HL-60 (cell line): ENCODE measurements around the gene LRRC71.

Experiments used
- DNase-seq, 2 experiments: peaks; one replicate each; pipeline ENCODE4 v3.0.0-alpha.2; 2010 to 2020; ENCODE audit warnings: low read depth in 1 of 2, low spot score in 1 of 2
- H3K27ac ChIP-seq: fragments of 250-450 bp; sonication (Bioruptor Pico); replicated peaks from 2 replicates; pipeline ENCODE4 v1.5.1; 2020; ENCODE audit warnings: mild to moderate bottlenecking, moderate library complexity
- H3K27me3 ChIP-seq: fragments of 250-450 bp; sonication (Bioruptor Pico); 2 replicates; pipeline ENCODE4 v1.5.1; 2021; ENCODE audit warnings: mild to moderate bottlenecking, moderate library complexity; ENCODE audit not compliant: insufficient read depth, poor library complexity, severe bottlenecking
- H3K4me3 ChIP-seq: replicated peaks from 2 replicates; pipeline ENCODE4 v1.5.1; 2011; ENCODE audit warnings: mild to moderate bottlenecking, control low read depth, low read length; ENCODE audit not compliant: insufficient read depth
- CTCF ChIP-seq: IDR thresholded peaks from one replicate; pipeline ENCODE4 v1.5.1; 2011; ENCODE audit warnings: low read length, control low read depth, inconsistent platforms; ENCODE audit not compliant: insufficient read depth
- GABPA ChIP-seq: IDR thresholded peaks from 2 replicates; pipeline ENCODE4 v1.6.1; 2012; ENCODE audit warnings: low read depth
- POLR2AphosphoS5 ChIP-seq: IDR thresholded peaks from 2 replicates; pipeline ENCODE4 v1.6.1; 2012; ENCODE audit warnings: low read depth
- REST ChIP-seq: IDR thresholded peaks from 2 replicates; pipeline ENCODE4 v1.6.1; 2012; ENCODE audit warnings: low read depth; ENCODE audit not compliant: insufficient replicate concordance
- SPI1 ChIP-seq: IDR thresholded peaks from 2 replicates; pipeline ENCODE4 v1.6.1; 2012; ENCODE audit warnings: low read depth, mild to moderate bottlenecking, borderline replicate concordance

The LRRC71 gene

GRCh38 chr1:156904187-156904959, 16.1 kb upstream of the LRRC71 start:
- H3K4me3 ChIP-seq, result no peak overlapping the region
- DNase-seq, result no peak
- H3K27me3 ChIP-seq, result peaks cover 5% of the 10 kb centered on the region
- TF ChIP-seq GABPA (no peak), CTCF (no peak), POLR2AphosphoS5 (no peak), SPI1 (no peak), REST (no peak)
- no peak overlapping the region for H3K27ac ChIP-seq

GRCh38 chr1:156905176-156905575, 15.3 kb upstream of the LRRC71 start:
- peaks cover 5% of the 10 kb centered on the region for H3K27me3 ChIP-seq
- TF ChIP-seq GABPA (no peak), REST (no peak), CTCF (no peak), SPI1 (no peak), POLR2AphosphoS5 (no peak)

GRCh38 chr1:156905651-156906050, 14.8 kb upstream of the LRRC71 start:
- Histone ChIP-seq H3K27ac (no peak overlapping the region), H3K4me3 (no peak overlapping the region), H3K27me3 (peaks cover 5% of the 10 kb centered on the region)
- TF ChIP-seq POLR2AphosphoS5 (no peak), CTCF (no peak), SPI1 (no peak), REST (no peak), GABPA (no peak)
- DNase-seq, result no peak

More at GRCh38 chr1:156905176-156905575, 15.3 kb upstream of the LRRC71 start:
- H3K27ac ChIP-seq, result no peak overlapping the region
- H3K4me3 ChIP-seq, result no peak overlapping the region
- DNase-seq, result no peak
